Naive thymus-derived CD4-positive, alpha-beta T cell (primary cell): ENCODE data around the gene TMEM97. TPM values are rescaled to one million over a fixed set of nuclear protein-coding genes. Genes with fewer than 3 reads are reported as not detected.

Experiments used
- ATAC-seq: fragments of 150-1000 bp; cut with Tn5 transposase; 2 replicates; pipeline ENCODE4 v1.10.0; 2021; ENCODE audit warnings: mild to moderate bottlenecking, moderate library complexity
- CTCF ChIA-PET: fragments of 350-600 bp; sonication (Branson Sonifier 250); formaldehyde crosslinking; loops from one replicate; lab custom pipeline; 2021; ENCODE audit warnings: antibody characterized with exemption; lab: Charles Lee
- POLR2A ChIA-PET: fragments of 350-600 bp; sonication (Branson Sonifier 250); formaldehyde crosslinking; loops from one replicate; lab custom pipeline; 2021; ENCODE audit warnings: antibody characterized with exemption, inconsistent platforms; lab: Charles Lee
- DNase-seq, 9 donors: peaks; one replicate each; pipeline versions ENCODE4 v3.0.0 to v3.0.0-alpha.2; 2020 to 2022; ENCODE audit warnings: mixed read lengths in 1 of 9
- H3K27ac ChIP-seq: one replicate; pipeline ENCODE4 v1.7.0; 2013; ENCODE audit warnings: mild to moderate bottlenecking, low read depth, low read length, moderate library complexity
- H3K27me3 ChIP-seq, 2 donors: one replicate each; pipeline ENCODE4 v1.7.0; 2013; ENCODE audit warnings: low read length in 2 of 2, mild to moderate bottlenecking in 2 of 2, moderate library complexity in 2 of 2; ENCODE audit not compliant: control insufficient read depth in 2 of 2, insufficient read depth in 2 of 2
- H3K36me3 ChIP-seq, 3 experiments: 1 replicate in 2 of 3; 2 replicates in 1 of 3; pipeline ENCODE4 v1.7.0; 2013; ENCODE audit warnings: low read length in 3 of 3, mild to moderate bottlenecking in 3 of 3, moderate library complexity in 1 of 3; ENCODE audit not compliant: insufficient read depth in 3 of 3, control insufficient read depth in 2 of 3
- H3K4me1 ChIP-seq, 2 donors: one replicate each; pipeline ENCODE4 v1.7.0; 2013; ENCODE audit warnings: low read length in 2 of 2, mild to moderate bottlenecking in 2 of 2, moderate library complexity in 1 of 2; ENCODE audit not compliant: control insufficient read depth in 2 of 2, insufficient read depth in 2 of 2
- H3K4me3 ChIP-seq: 2 replicates; pipeline ENCODE4 v1.7.0; 2013; ENCODE audit warnings: mild to moderate bottlenecking, low read length
- H3K9me3 ChIP-seq, 3 experiments: 1 replicate in 2 of 3; 2 replicates in 1 of 3; pipeline ENCODE4 v1.7.0; 2013; ENCODE audit warnings: low read length in 3 of 3; ENCODE audit not compliant: control insufficient read depth in 2 of 3
- H3K27ac Mint-ChIP-seq, 9 donors: one replicate each; pipeline ENCODE4 v1.8.0; 2020 to 2022; ENCODE audit warnings: mixed read lengths in 9 of 9, mild to moderate bottlenecking in 8 of 9, moderate library complexity in 5 of 9, inconsistent platforms in 2 of 9
- H3K27me3 Mint-ChIP-seq, 5 donors: one replicate each; pipeline ENCODE4 v1.8.0; 2021 to 2022; ENCODE audit warnings: mixed read lengths in 5 of 5, mild to moderate bottlenecking in 1 of 5
- H3K36me3 Mint-ChIP-seq, 5 donors: one replicate each; pipeline ENCODE4 v1.8.0; 2020 to 2022; ENCODE audit warnings: mixed read lengths in 5 of 5, mild to moderate bottlenecking in 3 of 5, inconsistent platforms in 1 of 5
- H3K4me1 Mint-ChIP-seq, 7 donors: one replicate each; pipeline ENCODE4 v1.8.0; 2020 to 2022; ENCODE audit warnings: mixed read lengths in 7 of 7, mild to moderate bottlenecking in 3 of 7, inconsistent platforms in 1 of 7
- H3K4me3 Mint-ChIP-seq, 10 donors: one replicate each; pipeline ENCODE4 v1.8.0; 2020 to 2022; ENCODE audit warnings: mild to moderate bottlenecking in 10 of 10, mixed read lengths in 10 of 10, moderate library complexity in 6 of 10, inconsistent platforms in 2 of 10
- H3K9me3 Mint-ChIP-seq, 11 donors: one replicate each; pipeline ENCODE4 v1.8.0; 2020 to 2022; ENCODE audit warnings: mixed read lengths in 11 of 11, mild to moderate bottlenecking in 4 of 11, inconsistent platforms in 1 of 11, moderate library complexity in 1 of 11
- intact Hi-C, 2 donors: fragments of 100-400 bp; cut with micrococcal nuclease; formaldehyde crosslinking; loops; one replicate each; pipeline ENCODE4 v1.15.1; 2023
- polyA plus RNA-seq, 2 donors: library from polyadenylated mRNA; unstranded; fragments of 300-500 nt; fragmentation: Illumina TruSeq; gene quantifications; one replicate each; pipeline ENCODE4 v1.2.3, GENCODE V29; 2021
- total RNA-seq, 6 experiments: library from RNA in 5 of 6; stranded (reverse) in 5 of 6; gene quantifications; 1 replicate in 5 of 6; 2 replicates in 1 of 6; pipeline ENCODE4 v1.2.3 and lab custom pipeline; 2021 to 2026

Gene TMEM97
- total and polyA plus RNA-seq, 7 experiments from 2014 or later: 2.9 to 19.9 (median 6.6) TPM

- peaks cover 37 to 89% (median 48%) of the 10 kb centered on the region in 5 donors for H3K27me3 Mint-ChIP-seq
- H3K36me3 Mint-ChIP-seq: no peaks in the 10 kb centered on the region
- H3K27ac Mint-ChIP-seq: no peak overlapping the region
- H3K9me3 Mint-ChIP-seq: peaks cover 0 to 3% (median 0%) of the 10 kb centered on the region in 11 donors
- Histone ChIP-seq H3K27ac (no peak overlapping the region), H3K4me3 (no peak overlapping the region), H3K36me3 (no peaks in the 10 kb centered on the region), H3K27me3 (no peaks in the 10 kb centered on the region), H3K9me3 (no peaks in the 10 kb centered on the region), H3K4me1 (peaks cover 14 to 16% of the 10 kb centered on the region in 2 donors)
- ChIA-PET POLR2A (no interaction called here), CTCF (no interaction called here)
- H3K4me3 Mint-ChIP-seq: no peak overlapping the region
- DNase-seq: no peak
- intact Hi-C loops: no loop called here
- ATAC-seq: no peak
- H3K4me1 Mint-ChIP-seq: peaks cover 7 to 23% (median 14%) of the 10 kb centered on the region in 7 donors
Measured at GRCh38 chr17:28274591-28275265, 44.3 kb upstream of the TMEM97 start.

DNA sequence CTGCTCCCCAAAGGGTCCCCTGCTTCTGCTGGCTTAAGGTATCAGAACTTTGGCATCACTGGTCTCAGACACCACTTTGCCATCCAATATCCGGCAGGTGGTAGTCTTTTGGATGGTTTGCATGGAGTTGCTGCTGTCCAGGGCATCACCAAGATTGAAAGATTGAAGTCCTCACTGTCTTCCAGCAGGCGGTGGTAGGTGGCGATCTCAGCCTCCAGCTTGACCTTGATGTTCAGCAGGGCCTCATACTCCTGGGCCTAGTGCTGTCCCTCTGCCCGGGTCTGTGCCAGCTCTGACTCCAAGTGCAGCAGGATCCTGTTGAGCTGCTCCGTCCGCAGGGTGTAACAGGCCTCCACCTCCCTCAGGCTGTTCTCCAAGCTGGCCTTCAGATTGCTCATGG lies 43.0 kb upstream of the TMEM97 start:
- POLR2A ChIA-PET: no interaction called here

GRCh38 chr17:28279411-28279810 lies 39.6 kb upstream of the TMEM97 start:
- H3K9me3 Mint-ChIP-seq: peaks cover 0 to 3% (median 0%) of the 10 kb centered on the region in 11 donors

More for the DNA sequence above, 43.0 kb upstream of the TMEM97 start:
- DNase-seq: no peak
- no peaks in the 10 kb centered on the region for H3K36me3 Mint-ChIP-seq
- ATAC-seq: no peak
- Histone ChIP-seq H3K27ac (no peak overlapping the region), H3K4me1 (peaks cover 14 to 16% of the 10 kb centered on the region in 2 donors), H3K4me3 (no peak overlapping the region), H3K27me3 (no peaks in the 10 kb centered on the region), H3K36me3 (no peaks in the 10 kb centered on the region), H3K9me3 (no peaks in the 10 kb centered on the region)
- H3K4me3 Mint-ChIP-seq: no peak overlapping the region
- no peak overlapping the region for H3K27ac Mint-ChIP-seq
- H3K4me1 Mint-ChIP-seq: peaks cover 7 to 23% (median 14%) of the 10 kb centered on the region in 7 donors
- CTCF ChIA-PET: no interaction called here
- intact Hi-C loops: no loop called here
- H3K27me3 Mint-ChIP-seq: peaks cover 28 to 89% (median 43%) of the 10 kb centered on the region in 5 donors
- H3K9me3 Mint-ChIP-seq: peaks cover 0 to 3% (median 0%) of the 10 kb centered on the region in 11 donors

DNA sequence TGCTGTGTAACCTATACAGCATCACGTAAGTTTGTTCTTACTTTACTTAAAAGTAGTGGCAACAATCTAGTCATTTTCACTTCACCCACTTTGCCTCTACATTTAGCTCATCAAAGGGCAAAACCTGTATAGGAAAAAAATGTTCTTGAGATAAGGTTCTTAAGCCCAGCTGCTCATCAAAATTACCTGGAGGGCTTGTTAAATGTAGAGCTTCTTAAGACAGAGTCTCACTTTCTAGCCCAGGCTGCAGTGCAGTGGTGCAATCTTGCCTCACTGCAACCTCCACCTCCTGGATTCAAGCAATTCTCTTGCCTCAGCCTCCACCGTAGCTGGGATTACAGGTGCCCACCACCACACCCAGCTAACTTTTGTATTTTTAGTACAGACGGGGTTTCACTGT lies 38.2 kb upstream of the TMEM97 start:
- H3K36me3 Mint-ChIP-seq: no peaks in the 10 kb centered on the region
- ATAC-seq (no peak), DNase-seq (no peak)
- no peaks in the 10 kb centered on the region for H3K9me3 ChIP-seq
- H3K36me3 ChIP-seq: no peaks in the 10 kb centered on the region
- no peak overlapping the region for H3K4me3 ChIP-seq
- intact Hi-C loops: no loop called here
- no peaks in the 10 kb centered on the region for H3K27me3 ChIP-seq
- peaks cover 0 to 73% (median 5%) of the 10 kb centered on the region in 5 donors for H3K27me3 Mint-ChIP-seq
- no peak overlapping the region for H3K27ac Mint-ChIP-seq
- no peak overlapping the region for H3K27ac ChIP-seq
- H3K4me1 ChIP-seq: peaks cover 14 to 16% of the 10 kb centered on the region in 2 donors
- no peak overlapping the region for H3K4me3 Mint-ChIP-seq
- ChIA-PET CTCF (no interaction called here), POLR2A (no interaction called here)
- H3K9me3 Mint-ChIP-seq: peaks cover 0 to 3% (median 0%) of the 10 kb centered on the region in 11 donors
- H3K4me1 Mint-ChIP-seq: peaks cover 7 to 21% (median 14%) of the 10 kb centered on the region in 7 donors

More at GRCh38 chr17:28279411-28279810, 39.6 kb upstream of the TMEM97 start:
- Histone ChIP-seq H3K27me3 (no peaks in the 10 kb centered on the region), H3K36me3 (no peaks in the 10 kb centered on the region), H3K4me3 (no peak overlapping the region), H3K9me3 (no peaks in the 10 kb centered on the region), H3K4me1 (peaks cover 14 to 16% of the 10 kb centered on the region in 2 donors), H3K27ac (no peak overlapping the region)
- no peak overlapping the region for H3K4me3 Mint-ChIP-seq
- POLR2A ChIA-PET: no interaction called here
- no peaks in the 10 kb centered on the region for H3K36me3 Mint-ChIP-seq
- H3K27ac Mint-ChIP-seq: no peak overlapping the region
- peaks cover 7 to 23% (median 14%) of the 10 kb centered on the region in 7 donors for H3K4me1 Mint-ChIP-seq
- no peak for DNase-seq
- no peak for ATAC-seq
- H3K27me3 Mint-ChIP-seq: peaks cover 8 to 84% (median 20%) of the 10 kb centered on the region in 5 donors
- CTCF ChIA-PET: no interaction called here
- intact Hi-C loops: loop anchor here (2.0 kb wide), 1 partner anchor 55 kb away; the partner anchor contains the start of genes IFT20 (in 2 of the 2) and TNFAIP1 (in 2 of the 2)

- intact Hi-C loops: no loop called here
- no peak for DNase-seq
Measured at GRCh38 chr17:28282596-28282995, 36.4 kb upstream of the TMEM97 start.

GRCh38 chr17:28285965-28286364 lies 33.0 kb upstream of the TMEM97 start:
- no peak for ATAC-seq
- CTCF ChIA-PET: no interaction called here
- Mint-ChIP-seq H3K36me3 (no peaks in the 10 kb centered on the region), H3K27me3 (peaks cover 0 to 36% (median 0%) of the 10 kb centered on the region in 5 donors), H3K4me3 (no peak overlapping the region), H3K4me1 (no peaks in the 10 kb centered on the region), H3K27ac (no peak overlapping the region), H3K9me3 (no peaks in the 10 kb centered on the region)
- no peaks in the 10 kb centered on the region for H3K27me3 ChIP-seq
- H3K27ac ChIP-seq: no peak overlapping the region
- H3K4me3 ChIP-seq: no peak overlapping the region
- H3K9me3 ChIP-seq: no peaks in the 10 kb centered on the region
- intact Hi-C loops: no loop called here
- DNase-seq: no peak
- POLR2A ChIA-PET: no interaction called here
- no peaks in the 10 kb centered on the region for H3K4me1 ChIP-seq
- H3K36me3 ChIP-seq: no peaks in the 10 kb centered on the region

More at GRCh38 chr17:28282596-28282995, 36.4 kb upstream of the TMEM97 start:
- Histone ChIP-seq H3K4me3 (no peak overlapping the region), H3K4me1 (peaks cover 10 to 11% of the 10 kb centered on the region in 2 donors), H3K27me3 (no peaks in the 10 kb centered on the region), H3K9me3 (no peaks in the 10 kb centered on the region), H3K27ac (no peak overlapping the region), H3K36me3 (no peaks in the 10 kb centered on the region)
- CTCF ChIA-PET: no interaction called here
- Mint-ChIP-seq H3K27ac (no peak overlapping the region), H3K4me3 (no peak overlapping the region), H3K27me3 (peaks cover 0 to 62% (median 5%) of the 10 kb centered on the region in 5 donors), H3K9me3 (peaks cover 0 to 3% (median 0%) of the 10 kb centered on the region in 11 donors), H3K4me1 (peaks cover 7 to 12% (median 11%) of the 10 kb centered on the region in 7 donors), H3K36me3 (no peaks in the 10 kb centered on the region)
- POLR2A ChIA-PET: no interaction called here
- ATAC-seq: no peak

DNA sequence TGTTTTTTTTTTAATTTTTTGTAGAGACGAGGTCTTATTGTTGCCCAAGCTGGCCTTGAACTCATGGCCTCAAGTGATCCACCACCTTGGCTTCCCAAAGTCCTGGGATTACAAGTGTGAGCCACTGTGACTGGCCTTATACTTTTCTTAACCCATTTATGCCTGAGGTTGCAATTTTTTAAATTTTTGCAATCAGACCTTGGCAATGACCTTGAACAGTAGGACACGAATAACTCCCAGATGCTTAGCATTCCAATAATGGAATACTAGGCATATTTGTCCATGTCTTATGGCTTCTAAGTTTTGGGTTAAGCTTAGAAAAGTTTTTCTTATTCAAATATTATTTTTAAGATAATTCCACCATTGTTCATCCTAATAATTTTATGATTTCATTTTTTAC lies 28.3 kb upstream of the TMEM97 start:
- POLR2A ChIA-PET: no interaction called here
- Mint-ChIP-seq H3K27me3 (peaks cover 0 to 30% (median 19%) of the 10 kb centered on the region in 5 donors), H3K9me3 (no peaks in the 10 kb centered on the region), H3K36me3 (no peaks in the 10 kb centered on the region), H3K4me3 (no peak overlapping the region), H3K27ac (no peak overlapping the region), H3K4me1 (peaks cover 0 to 3% (median 0%) of the 10 kb centered on the region in 7 donors)
- no peak for ATAC-seq
- Histone ChIP-seq H3K4me1 (no peaks in the 10 kb centered on the region), H3K27ac (no peak overlapping the region), H3K9me3 (no peaks in the 10 kb centered on the region), H3K27me3 (no peaks in the 10 kb centered on the region), H3K36me3 (no peaks in the 10 kb centered on the region), H3K4me3 (no peak overlapping the region)
- CTCF ChIA-PET: no interaction called here
- intact Hi-C loops: no loop called here
- DNase-seq: no peak
